HPDE6-E6E7 (cell line): ENCODE results near the gene KRT78.

Experiments
- DNase-seq: peaks from one replicate; pipeline ENCODE4 v3.0.0; 2011; ENCODE audit warnings: missing footprints; ENCODE audit errors: extremely low spot score

KRT78 gene

DNA sequence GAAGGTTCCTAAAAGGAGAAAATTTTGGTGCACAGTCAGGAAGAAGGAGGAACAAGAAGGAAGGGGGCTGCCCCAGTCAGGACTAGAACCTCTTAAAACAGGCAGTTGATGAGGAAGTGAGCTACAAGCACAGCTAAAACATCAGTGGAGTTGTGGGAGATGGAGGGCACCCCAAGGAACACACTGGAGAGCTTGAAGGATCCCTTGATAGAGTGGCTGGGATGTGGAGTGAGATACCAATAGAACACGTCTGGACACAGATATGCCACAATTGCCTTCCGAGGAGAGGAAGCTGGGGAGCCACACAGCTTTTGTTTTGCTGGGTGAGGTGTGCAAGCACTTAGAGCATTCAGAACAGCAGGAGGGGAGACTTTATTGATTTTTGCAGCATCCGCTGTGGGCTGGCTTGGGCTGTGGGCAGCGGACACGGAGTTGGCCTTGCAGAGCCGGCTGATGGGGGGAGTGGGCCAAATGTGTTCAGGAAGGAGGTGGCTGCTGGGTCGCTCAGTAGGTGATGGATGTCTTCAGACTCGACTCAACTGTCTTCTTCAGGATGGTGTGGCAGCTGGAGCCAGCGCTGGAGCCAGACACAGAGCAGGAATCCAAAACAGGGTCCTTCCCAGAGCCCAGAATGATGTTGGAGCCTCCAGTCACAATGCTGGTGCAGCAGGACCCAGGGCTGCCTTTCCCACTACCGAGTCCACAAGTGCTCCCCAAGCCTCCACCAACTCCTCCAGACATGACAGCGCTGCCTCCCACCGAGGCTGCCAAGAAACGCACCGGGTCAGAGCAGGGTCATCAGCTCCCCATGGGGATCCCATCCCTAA, 10.0 kb downstream of the KRT78 start:
- no peak for DNase-seq

DNA sequence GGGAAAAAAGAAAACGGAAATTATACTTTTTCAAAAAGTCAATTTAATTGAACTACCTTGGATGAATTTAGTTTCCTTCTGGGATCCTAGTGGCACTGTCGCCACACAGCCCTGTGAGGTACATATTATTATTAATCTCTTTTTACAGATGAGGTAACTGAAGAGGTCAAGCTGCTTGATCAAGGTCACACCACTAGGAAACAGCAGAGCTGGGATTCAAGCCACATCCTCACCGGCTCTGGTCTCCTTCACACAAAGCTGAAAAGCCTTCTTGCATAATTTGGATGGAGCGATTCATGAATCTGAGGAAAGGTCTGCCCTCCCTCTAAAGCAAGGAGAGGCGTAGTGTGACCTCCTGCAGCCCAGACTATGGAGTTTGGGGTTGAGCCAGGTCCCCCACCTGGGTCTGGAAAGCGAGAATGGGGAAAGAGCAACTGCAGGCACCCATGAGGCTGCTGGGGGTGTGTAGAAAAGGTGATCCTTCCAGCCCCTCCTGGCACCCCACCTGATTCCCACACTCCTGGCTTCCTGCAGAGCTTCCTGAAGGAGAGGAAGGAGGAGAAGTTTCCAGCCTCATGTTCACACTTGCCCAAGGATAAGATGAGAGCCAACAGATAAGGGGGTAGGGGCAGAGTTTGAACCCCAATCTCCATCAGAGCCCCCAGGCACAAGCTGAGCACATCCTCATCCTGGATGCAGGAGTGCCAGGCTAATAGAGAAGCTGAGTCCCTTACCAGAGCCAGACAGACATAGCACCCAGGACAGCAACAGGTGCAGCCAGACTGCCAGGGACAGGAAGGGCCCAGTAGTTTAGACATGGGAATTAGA, 10.8 kb downstream of the KRT78 start:
- no peak for DNase-seq

DNA sequence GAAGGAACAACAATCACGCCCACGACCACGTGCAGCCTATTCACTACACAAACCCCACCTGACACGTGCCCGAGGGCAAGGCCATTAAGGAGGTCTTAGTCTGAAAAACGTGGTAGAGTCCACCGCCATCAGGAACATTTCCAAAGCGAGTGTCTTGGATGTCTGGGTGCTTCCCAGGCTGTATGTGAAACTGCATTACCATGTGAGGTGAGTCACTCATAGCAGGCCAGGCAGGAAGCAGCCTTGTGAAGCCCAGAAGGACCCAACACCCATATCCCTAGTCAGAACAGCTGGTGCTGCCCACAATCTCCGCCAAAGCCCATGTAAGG, 11.4 kb downstream of the KRT78 start:
- peak; percentile 88 for DNase-seq

DNA sequence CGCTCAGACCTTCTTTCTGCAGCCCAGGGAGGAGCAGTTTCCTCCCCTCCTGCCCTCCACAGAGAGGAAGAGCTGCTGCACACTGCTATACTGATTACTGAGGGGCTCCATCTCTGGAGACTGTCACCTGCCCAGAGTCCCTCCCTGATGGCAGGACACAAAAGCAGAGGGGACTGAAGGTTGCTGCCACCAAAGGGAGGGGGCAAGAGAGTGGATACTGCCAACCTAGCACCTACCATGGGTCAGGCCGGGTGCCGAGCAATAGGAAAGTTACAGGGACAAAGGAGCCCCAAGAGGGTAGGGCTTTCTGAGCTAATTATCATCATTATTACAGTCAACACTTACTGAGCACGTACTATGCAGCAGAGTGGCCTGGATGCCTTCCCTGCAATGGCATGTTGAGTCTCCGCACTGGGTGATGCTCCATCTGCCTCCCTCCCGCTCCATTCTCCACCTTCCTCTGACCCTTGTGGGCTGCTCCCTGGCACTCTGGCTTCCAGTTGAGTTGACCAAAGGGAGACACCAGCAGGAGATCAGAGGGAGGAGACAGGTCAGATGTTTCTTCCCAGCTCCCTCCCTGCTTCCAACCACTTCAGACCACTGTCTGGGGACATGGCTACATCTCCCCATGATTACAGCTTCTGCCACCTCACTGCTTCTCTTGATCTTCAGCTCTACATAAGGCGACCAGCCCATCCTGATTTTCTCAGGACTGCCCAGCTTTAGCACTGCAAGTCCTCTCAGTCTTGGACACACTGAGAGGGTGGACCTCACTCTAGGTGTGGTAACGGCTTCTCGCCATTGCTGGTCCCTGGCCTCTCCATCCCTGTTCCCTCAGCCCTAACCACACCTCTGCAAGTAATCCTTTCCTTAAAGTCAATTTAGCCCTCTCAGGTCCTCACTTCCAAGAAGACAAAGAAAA, 12.0 kb downstream of the KRT78 start:
- no peak for DNase-seq

DNA sequence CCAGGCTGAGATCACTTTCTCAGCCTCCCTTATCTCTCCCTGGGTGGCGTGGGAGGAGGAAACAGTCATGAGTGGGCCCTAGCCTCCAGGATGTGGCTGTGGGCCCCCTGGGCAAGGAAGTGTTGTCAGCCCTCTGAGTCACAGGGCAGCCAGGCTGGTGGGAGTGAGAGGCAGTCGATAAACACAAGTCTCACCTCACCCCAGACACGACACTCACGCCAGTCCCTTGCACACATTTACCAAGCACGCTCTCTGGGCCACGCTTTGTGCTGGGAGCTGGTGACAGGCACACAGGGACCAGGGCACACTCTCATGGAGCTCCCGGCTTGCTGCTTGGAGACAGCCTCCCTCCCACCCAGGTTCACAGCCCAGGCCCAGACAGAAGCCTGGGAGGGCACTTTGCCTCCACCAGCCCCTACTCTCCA, 12.7 kb downstream of the KRT78 start:
- peak; percentile 32 for DNase-seq

DNA sequence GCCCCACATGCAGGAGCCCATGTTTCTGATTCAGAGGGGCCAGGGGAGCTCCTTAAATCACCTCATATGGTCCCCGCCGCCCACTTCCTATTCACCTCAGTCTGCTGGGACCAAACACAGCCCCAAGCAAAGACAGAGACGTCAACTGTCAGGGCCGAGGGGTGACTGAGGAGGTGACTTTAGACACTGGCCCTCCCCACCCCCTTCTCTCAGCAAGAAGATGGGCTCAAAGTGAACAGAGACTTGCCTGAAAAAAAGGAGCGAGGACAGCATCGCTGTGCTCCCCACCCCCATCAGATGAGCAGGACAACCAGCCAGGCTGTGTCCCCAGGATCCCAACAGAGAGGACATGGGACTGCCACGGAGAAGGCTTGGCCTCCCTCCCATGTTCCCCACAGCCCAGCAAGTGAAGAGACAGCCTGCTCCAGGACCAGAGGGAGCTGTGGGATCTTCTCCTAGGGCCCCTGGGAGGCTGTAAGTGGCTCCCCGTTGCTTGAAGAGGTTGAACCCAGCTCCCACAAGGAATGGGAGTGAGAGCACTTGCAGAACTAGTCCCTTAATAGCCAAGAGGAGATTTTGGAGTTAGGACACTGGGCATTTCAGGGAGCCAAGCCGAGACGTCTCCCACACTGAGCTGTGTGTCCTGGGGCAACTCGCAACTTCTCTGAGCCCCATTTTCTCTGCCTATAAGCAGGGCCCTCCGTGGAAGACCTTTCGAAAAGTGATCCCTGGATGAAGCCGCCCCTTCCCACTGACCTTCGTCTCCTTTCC, 13.3 kb downstream of the KRT78 start:
- no peak for DNase-seq

DNA sequence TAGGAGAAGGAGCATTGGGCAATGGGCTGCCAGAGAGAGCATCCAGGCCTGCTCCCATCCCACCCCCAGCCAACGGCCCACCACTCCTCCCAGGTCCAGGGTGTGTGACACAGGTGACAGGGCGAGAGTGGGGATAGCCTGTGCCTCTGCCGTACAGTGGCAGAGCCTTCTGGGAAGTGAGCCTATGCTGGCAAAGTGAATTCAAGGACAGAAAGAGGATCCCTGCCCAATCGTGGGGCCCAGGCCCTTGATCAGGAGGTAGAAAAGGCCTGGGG, 14.1 kb downstream of the KRT78 start:
- no peak for DNase-seq

DNA sequence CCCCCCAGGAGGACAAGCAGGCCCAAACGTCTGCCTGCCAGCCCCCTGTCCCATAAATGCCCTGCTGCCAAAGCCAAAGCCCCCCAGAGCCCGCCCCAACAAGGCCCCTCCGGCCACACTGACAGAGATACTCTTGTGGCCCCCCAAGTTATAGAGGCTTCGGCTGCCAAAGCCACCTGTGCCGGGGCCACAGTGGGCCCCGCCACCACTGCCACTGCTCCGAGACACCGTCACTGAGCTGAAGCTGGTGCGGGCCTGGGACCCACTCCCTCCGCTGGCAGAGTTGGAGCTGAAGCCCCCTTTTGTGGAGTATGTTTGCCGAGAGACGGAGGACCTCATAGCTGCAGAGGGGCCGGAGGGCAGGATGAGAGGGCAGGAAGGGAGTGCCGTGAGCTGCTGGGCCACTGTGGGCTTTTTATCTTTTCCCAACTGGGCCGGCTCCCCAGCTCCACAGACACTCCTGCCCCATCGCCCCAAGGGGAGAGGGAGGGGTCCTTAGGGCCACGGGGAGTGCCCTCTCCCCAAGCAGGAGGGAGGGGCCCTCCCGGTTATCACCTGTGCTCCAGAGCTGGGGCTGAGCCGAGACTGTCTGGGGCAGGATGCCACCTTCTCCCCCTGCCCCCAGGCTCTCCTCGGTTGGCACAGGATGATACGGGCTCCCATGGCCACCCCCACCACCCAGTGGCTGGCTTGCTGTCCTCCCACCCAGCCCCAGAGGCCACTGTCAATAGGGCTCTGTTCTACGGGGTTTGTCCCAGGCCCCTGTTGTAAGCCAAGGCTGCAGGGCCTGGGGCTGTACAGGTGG, 14.7 kb downstream of the KRT78 start, which contains the start of gene KRT79:
Gene KRT79, minus strand, starts transcription at position 390 of the 805 bp plus-strand sequence. Its CDS starts 51 bp downstream, at position 339.
- DNase-seq = no peak

DNA sequence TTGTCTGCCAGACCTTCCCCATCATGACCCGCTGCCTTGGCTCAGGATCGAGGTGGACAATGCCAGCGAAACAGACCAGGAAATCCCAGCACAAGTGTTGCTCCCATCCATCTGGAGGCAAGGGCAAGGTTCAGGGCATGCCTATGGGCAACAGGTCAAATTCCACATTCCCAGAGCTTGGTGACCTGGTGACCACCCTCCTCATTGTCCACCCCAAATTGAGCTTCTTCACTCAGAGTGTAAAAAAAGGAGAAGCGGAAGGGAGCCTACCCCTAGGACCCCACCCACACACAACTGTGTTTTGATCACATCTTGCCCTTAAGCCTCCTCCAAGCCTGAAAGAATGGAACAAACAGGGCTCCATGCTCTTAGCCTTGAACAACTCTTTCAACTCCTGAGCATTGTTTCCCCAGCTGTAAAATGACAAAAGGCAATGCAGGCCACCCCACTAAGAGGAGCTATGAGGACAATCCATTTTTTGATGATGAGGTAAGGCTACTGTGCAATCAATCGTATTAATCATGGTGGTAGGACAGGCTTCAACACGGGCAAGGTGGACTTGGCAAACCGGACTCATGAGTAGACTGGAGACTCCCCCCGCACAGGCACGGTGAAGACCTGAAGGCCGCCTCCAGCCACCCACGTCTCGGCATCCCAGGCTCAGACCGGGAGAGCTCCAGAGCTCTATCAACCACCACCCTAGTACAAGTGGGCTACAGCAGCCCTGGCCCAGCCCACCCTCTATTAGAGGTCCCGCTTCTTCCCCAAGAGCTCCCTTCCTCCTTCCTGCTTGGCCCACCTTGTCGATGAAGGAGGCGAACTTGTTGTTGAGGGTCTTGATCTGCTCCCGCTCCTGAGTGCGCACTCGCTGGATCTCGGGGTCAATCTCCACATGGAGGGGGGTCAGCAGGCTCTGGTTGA, 15.5 kb downstream of the KRT78 start:
- peak; percentile 26 for DNase-seq

DNA sequence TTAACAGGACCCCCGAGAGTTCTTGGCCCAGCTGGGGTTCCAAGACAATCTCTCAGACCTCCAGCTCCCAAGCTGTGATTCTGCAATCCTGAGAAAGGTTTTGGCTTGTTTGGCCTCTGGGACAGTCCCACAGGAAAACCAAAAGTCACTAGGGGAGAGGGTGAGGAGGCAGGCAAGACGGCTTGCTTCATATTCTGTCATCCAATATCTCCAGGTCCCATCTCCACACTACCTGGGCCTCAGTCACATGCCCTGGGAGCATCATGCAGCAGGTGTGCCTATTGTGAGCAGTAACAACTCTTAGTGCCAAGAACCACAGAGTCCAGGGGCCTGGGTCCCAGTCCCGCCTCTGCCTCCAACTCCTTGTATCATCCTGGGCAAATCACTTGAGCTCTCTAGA, 16.3 kb downstream of the KRT78 start:
- no peak for DNase-seq

DNA sequence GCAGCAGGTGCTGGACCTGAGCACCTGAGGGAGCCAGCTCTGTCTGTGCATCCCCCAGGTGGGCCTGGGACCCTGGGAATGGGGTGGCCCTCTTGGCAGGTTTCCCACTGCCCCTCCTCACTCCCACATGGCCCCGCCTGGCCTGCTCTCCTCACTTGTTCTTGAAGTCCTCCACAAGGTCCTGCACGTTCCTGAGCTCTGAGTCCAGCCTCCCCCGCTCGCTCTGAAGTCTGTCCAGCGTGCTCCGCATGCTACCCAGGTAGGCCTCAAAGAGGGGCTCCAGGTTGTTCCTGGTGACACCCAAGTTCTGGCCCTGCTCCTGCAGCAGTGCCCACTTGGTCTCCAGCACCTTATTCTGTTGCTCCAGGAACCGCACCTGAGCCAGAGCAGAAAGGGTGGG, 17.5 kb downstream of the KRT78 start:
- no peak for DNase-seq

DNA sequence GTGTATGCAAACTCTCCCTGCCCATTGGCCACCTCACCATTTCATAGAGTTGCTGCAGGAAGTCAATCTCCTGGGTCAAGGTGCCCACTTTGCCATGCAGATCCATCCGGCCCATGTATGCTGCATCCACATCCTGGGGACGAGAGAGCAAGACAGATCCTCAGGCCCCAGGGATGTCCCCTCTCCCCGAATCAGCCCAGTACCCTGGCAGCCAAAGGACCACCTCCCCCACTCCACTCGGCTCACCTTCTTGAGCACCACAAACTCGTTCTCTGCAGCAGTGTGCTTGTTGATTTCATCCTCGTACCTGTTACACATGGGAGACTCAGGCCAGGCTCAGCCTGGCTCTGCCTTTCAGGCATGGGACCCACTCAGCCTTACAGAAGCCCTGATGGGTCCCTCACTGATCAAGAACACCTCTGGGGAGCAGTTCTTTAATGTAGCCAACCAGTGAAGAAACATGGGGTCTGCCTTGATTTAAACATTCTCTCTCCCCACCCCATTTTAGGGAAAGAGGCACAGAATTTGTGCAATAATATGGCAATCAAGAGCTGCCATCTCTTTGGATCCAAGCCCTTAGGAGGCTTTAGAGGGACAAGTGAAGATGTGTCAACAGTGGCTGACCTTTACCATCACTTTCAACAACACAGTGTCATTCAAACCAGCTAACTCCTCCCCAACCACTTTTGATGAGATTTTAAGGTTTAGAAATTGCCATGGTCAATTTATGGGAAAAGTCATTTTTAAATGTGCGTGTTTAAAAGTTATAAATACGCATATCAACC, 18.6 kb downstream of the KRT78 start:
- DNase-seq = no peak

DNA sequence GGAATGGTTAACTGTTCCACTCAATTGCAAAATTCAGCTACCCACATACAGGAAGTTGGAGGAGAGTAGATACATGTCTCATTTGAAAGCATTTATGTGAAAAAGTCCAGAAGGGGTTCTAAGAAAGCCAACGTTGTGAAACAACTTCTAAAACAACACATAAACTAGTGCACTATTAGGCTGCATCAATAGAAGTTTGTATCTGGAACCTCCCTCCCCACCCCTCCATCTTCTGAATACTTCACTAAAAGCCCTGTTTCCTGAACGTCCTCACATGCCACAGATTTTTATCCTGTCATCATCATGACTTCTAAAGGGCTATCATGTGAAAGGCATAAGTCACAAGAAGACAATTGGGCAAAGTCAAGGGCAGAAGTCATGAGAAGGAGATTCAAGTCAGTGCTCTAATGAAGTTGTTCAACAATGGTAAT, 20.2 kb downstream of the KRT78 start:
- no peak for DNase-seq

DNA sequence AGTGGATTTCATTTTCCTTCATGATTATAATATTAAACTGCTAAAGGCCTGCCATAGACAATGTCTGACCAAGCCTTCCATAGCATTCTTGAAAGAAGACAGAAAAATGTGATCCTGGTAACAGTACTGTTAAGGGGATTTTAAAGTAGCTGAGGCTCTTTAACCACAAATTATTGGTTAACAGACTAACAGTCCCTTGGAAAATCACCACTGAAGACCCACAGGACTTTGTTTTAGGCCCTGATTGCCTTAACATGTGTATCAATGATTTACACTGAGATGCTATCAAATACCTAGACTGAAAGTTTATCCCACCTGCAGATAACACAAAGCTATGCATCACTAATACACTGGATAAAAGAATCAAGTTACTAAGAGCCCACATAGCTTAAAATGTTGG, 20.6 kb downstream of the KRT78 start:
- no peak for DNase-seq

DNA sequence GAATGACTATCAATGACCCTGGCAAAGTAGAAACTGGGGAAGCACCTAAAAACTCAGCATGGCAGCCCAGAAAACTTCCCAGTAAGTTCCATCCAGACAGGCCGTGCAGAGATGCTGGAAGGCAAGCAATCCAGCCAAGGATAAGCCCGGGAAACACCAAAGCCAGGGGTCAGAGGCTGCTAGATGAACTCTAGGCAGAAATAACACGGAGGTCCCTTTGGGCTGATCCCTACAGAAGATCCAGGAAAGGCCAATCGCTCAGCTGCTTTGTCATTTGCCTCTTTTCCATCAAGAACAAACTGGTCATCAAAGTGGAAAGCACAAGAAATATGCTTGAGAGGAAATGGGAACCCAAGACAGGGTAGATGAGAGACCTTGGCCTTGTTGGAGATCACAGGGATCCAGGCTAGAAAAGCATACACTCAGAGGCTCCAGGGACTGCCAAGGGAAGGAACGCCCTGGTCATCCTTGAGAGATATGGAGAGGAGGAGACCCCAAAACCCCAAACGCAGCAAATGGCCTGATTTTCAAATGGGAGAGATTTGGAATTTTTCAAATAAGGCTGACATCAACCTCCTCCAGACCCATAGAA, 21.2 kb downstream of the KRT78 start:
- DNase-seq = no peak

DNA sequence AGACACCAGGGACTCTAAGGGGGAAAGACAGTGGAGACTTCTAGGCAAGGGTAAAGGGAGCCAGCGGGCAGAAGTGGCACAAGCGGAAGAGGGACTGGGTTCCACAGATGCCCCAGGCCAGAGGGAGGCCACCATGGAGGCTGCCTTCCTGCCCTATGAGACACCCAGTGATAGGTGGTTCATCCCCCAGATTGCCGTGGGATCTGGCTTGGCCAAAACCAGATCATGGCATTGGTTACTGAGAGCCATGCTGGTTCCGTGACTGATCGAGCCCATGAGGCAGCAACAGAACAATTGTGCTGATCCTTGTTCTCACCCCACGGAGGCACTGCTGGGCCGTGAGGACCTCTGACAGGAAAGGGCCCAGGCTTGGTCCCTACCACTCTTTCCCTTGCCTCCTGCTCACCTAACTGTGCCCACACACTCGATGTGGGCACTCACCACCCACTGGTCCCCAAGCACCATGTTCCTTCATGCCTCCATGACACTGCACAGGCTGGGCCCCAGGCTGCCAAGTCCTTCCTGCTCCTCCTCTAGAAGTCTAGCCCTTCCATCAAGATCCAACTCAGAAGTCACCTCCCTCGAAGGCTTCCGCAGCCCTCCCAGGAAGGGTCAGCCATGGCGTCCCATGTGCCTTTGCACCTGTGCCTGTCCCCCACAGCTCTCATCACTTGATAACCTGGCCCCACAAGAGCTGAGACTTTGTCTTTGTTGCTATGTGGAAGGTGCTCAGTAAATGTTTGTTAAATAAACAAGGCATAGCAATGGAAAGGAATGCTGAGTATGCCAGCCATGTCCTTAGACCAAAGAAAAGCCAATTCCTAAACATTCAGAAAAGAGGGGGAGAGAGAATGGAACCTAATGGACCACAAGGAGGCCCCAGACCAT, 21.9 kb downstream of the KRT78 start:
- no peak for DNase-seq

DNA sequence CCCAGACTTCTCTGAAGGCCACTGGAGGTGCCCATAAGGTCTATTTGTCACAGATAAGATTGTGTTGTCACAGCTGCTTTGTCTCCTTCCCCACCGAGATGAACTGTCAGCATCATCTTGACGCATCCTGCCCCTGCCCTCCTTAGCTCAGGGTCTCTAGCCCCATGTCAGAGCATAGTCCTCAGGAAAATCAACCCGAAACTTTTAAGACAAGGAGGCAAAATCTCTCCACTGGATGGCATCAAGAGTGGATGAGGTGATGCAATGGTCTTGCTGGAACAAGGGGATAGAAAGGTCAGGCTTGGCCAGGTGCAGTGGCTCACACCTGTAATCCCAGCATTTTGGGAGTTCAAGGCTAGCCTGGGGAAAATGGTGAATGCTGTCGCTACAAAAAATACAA, 22.8 kb downstream of the KRT78 start:
- no peak for DNase-seq
